SH-SY5Y (cell line): ENCODE measurements around the gene ATP6V1A.

Experiments used
- GATA2 ChIP-seq: IDR thresholded peaks from 2 replicates; pipeline ENCODE4 v1.6.1; 2011; ENCODE audit warnings: mild to moderate bottlenecking, low read depth, low read length
- GATA3 ChIP-seq: IDR thresholded peaks from 2 replicates; pipeline ENCODE4 v1.6.1; 2011; ENCODE audit warnings: low read depth, mild to moderate bottlenecking, low read length, moderate library complexity

DNA sequence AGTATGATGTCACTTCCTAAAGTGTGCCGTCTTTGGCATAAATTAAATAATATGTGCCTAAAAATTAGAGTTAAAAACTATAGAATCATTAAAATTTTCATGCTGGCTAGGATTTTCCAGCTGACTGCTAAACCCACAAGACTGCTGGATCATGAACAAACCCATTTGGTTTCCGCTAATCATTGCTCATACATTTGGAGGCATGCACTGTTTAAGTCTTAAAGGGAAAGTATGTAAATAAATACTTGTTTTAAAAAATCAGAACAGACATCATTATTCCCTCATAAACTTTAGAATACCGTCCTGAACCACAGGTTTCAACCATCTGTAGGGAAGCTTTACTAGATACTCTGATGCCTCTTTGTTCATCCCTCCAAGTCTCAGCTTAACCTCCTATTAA, 26.5 kb downstream of the ATP6V1A start:
- TF ChIP-seq GATA2 (no peak), GATA3 (no peak)
